Gastroesophageal sphincter (tissue), 3 donors: ENCODE measurements around the gene CTNNB1.

Experiments
- POLR2A ChIP-seq, 2 donors: fragments of 450-650 bp; IDR thresholded peaks; one replicate each; pipeline ENCODE4 v1.6.1; 2017; ENCODE audit warnings: antibody characterized with exemption in 2 of 2, mild to moderate bottlenecking in 2 of 2, moderate library complexity in 1 of 2
- POLR2AphosphoS5 ChIP-seq: sonication (generic); formaldehyde crosslinking; IDR thresholded peaks from one replicate; pipeline ENCODE4 v1.6.1; 2017; ENCODE audit warnings: antibody characterized with exemption
- TF ChIP-seq, protein P1 (sequence below), 4 experiments: fragments of 200-600 bp in 2 of 4; fragments of 450-650 bp in 2 of 4; sonication (generic) in 1 of 4; IDR thresholded peaks; one replicate each; pipeline ENCODE4 v1.5.1; 2017 to 2019; ENCODE audit warnings: antibody characterized with exemption in 4 of 4, mild to moderate bottlenecking in 2 of 4, moderate library complexity in 2 of 4

DNA sequence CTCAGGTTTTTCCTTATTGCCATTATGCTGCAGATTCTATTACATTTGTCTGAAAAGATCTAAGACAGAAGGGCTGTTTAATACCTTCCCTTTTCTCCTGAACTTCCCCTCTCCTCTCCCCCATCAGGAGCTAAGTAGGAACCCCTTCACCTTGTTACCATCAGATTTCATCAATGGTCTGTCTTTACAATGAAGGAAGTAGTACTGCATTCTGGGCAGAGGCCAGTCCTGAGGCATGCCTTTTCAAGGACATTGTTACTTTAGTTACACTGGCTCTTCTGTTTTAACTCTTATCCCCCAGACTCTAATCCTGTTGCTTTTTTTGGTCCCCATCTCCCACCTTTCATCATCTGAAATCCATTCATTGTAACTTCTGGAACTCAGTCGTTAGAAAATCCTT is 8.1 kb downstream of the CTNNB1 start:
- TF ChIP-seq POLR2A (IDR thresholded peaks at IDR 0.05), result no peak
- TF ChIP-seq, protein P1, sequence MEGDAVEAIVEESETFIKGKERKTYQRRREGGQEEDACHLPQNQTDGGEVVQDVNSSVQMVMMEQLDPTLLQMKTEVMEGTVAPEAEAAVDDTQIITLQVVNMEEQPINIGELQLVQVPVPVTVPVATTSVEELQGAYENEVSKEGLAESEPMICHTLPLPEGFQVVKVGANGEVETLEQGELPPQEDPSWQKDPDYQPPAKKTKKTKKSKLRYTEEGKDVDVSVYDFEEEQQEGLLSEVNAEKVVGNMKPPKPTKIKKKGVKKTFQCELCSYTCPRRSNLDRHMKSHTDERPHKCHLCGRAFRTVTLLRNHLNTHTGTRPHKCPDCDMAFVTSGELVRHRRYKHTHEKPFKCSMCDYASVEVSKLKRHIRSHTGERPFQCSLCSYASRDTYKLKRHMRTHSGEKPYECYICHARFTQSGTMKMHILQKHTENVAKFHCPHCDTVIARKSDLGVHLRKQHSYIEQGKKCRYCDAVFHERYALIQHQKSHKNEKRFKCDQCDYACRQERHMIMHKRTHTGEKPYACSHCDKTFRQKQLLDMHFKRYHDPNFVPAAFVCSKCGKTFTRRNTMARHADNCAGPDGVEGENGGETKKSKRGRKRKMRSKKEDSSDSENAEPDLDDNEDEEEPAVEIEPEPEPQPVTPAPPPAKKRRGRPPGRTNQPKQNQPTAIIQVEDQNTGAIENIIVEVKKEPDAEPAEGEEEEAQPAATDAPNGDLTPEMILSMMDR (IDR thresholded peaks at IDR 0.05), result no peak
- TF ChIP-seq POLR2AphosphoS5, result no peak
